CD4-positive, alpha-beta T cell treated with Interleukin-1 beta for 1 hour (primary cell): ENCODE data around the gene SLFNL1.

ENCODE experiments used
- DNase-seq, 2 donors: peaks; one replicate each; pipeline ENCODE4 v3.0.0-alpha.2; 2020 to 2022

Gene SLFNL1

DNA sequence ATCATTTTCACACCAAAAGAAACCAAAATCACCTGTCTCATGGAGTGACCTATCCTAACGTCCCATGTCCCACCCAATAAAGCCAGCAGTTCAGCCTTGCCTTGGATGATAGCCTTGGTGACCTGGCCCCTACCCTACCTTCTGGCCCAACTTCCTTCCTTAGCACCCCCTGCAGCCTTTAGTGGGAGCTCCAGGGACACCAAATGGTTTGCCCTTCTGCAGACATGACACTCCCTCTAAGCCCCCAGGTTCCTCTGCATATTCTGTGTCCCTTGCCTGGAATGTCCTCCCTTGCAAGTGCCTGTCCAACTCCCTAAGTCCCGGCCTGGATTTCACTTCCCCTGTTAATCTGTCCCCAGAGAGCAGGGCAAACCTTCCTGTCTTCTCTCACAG lies 2.2 kb downstream of the SLFNL1 start:
- DNase-seq, result no peak

DNA sequence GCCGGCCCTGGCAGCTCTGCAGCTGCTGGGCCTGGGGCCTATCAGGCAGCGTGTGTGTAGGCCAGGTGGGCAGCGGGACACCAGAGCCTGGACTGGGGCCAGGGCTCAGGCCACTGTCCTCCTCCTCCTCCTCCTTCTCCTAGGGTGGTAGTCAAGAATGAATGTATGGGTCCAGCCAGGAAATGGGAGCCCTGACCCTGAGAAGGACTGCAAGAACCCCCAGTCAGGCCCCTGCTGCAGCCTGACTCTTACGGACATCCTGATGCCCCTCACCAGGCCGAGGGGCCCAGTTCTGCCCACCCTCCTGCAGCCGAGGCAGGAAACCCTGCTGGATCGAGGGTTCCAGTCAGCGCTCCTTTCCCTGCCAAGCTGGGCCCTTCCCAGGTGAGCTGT lies 3.5 kb downstream of the SLFNL1 start:
- DNase-seq, result no peak

DNA sequence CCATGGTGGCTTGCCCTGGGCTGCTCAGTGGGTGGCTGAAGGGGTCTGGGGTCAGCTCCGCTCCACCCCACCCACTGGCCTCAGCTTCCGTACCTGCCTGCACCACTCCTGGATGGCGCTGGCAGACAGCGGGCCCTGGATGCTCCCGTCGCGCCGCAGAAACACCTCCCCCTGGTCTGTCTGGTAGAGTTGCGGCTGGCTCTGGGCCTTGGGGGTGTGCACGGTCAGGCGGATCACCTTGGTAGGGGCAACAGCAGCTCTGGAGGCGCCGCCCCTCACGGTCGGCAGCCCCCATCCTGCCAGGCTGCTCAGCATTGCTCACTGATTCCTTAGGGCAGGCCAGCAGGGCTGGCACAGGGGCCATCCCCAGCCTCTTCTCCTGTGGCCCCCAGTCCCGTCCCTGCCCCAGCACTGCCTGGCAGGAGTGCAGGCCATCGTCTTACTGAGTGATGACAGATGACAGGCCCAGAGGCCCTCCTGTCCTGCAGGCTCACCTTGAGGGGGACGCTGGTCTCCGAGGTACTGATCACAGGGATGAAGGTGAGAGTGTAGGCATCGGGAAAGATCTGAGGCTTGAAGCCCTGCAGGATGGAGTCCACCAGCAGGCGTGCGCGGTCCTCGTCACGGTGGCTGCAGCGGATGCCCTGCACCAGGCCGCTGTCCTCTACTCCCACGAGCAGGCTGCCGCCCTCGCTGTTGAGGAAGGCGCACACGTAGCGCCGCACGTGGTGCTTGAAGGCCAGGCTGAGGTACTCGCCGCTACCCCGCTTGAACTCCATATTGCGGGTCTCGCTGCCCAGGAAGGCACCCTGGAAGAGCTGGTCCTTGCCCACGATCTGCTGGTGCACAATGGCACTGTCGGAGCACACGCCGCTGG lies 4.1 kb downstream of the SLFNL1 start:
- no peak for DNase-seq

DNA sequence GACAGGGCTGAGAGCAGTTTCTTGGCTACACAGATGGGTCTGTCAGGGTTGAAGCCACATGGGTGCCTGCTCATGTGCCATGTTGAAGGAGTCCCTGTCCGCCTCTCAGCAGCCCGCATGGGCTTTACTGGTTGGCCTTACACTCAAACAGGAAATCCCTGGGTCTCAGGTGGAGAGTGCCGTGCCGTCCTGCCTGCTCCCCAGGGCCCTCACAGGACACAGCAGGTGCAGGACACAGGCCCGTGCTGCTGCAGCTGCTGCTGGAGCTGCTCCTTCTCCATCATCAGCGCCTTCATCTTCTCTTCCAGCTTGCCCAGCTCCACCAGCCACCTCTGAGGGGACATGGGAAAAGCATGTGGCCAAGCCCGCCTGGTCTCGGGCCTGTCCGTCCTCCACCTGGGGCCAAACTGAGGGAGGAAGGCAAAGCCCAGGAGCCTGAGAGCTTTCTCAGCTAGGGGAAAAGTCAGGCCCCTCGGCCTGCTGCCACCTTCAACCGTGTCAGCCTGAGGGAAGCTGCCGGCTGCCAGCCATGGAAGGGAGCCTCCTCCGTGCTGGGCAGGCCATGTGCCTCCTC lies 5.5 kb downstream of the SLFNL1 start:
- no peak for DNase-seq

DNA sequence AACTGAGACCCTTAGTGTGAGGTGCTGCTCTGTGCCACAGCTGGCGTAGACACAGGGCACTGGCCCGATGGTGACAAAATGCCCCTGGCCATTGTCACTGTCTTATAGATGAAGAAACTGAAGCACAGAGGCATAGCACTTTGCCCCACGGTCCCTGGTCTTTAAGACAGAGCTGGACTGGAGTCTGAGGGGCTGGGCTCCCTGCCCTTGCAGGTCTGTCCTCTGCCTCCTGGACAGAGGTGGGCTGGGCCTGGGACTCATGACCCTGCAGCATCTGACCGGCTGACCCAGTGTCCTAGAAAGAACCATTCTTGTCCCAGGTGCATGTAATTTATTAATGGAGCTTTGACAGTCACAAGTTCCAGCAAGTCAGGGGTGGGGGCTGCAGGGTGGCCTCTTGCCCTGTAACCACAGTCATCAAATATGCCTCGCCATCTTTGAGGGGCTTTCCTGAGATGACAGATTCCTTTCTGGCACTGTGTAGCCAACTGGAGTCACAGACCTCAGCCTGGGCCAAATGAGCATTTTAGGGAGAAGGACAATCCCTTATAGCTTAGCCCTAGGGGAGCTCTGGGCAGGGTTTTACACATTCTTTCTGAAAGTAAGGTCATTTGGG lies 6.1 kb downstream of the SLFNL1 start:
- no peak for DNase-seq

DNA sequence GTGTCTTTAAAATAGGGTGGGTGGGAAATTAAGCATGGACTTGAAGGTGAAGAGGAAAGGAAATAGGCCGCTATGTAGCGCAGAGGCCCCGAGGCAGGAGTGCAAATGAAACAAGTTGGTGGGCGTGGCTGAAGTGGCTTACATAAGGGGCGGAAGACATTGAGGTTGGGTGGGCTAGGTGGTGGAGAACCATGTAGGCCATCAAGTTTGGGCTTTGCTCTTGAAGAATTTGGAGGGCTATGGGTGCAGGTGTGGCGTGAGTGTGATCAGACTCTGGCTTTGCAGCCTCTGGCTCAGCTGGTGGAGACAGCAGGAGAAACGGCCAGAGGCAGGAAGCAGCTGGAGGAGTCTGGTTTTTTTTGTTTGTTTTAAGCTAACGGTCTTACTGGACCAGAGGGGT lies 6.7 kb downstream of the SLFNL1 start:
- DNase-seq, result no peak

DNA sequence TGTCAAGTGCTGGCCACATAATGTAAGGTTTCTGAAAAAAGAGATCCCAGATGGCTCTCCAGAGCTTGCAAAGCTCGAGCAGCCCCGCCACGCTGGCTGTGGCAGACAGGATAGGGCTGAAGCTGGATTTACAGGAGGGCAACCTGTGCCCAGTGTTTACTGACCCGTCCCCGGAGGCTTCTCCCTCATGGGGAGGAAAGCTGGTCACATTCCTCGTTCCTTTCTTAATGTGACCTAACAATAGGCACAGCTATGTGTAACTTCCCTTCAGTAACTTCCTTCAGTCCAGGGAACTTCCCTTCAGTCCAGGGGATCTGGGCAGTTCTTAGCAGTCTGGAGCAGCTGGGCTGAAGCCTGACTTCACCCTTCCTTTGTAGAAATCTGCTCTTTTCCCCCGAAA lies 7.7 kb downstream of the SLFNL1 start:
- DNase-seq, result no peak

DNA sequence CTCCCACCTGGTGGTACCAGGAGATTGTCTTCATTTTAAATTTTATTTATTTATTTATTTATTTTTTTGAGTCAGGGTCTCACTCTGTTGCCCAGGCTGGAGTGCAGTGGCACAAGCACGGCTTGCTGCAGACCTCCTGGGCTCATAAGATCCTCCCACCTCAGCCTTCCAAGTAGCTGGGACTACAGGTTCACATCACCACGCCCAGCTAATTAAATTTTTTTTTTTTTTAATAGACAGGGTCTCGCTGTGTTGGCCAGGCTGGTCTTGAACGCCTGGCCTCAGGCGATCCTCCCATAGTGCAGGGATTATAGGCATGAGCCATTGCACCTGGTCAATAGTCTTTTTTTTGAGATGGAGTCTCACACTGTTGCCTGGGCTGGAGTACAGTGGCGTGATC lies 8.5 kb downstream of the SLFNL1 start:
- DNase-seq, result no peak

DNA sequence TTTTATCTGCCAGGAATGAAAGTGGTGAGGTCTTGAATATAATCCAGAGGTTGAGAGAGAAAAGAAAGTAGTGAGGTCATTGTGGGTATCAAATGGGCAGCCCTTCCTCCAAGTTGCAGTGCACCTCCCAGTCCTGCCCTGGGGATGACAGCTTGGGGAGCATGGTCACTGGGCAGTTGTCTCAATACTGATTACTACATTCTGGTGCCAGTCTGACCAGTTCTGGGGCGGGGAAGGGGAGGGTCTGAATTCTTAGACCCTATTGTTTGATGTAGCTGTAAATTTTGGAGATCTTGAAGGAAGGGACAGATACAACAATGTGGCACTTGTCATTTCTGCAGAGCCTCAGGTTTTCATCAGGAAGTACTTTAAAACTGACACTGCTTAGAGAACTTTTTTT lies 11.2 kb downstream of the SLFNL1 start:
- no peak for DNase-seq

DNA sequence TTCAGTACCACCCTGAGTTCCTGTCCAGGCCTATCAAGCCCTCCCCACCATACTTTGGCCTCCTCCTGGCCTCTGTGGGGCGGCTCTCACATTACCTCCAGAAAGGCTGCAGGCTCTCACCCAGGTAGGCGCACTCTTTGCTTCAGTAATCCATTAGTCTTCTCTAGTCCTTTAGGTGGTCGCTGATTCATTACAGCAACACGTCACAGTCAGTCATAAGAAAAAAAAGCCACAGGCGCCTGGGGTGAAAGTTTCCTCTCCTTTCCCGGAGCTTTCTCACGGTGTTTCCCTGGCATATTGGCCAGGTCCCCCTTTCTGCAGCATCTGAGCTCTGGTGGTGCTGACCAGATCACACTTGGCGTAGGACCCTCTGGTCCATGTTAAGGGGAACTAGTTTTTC lies 12.1 kb downstream of the SLFNL1 start:
- DNase-seq, result no peak

DNA sequence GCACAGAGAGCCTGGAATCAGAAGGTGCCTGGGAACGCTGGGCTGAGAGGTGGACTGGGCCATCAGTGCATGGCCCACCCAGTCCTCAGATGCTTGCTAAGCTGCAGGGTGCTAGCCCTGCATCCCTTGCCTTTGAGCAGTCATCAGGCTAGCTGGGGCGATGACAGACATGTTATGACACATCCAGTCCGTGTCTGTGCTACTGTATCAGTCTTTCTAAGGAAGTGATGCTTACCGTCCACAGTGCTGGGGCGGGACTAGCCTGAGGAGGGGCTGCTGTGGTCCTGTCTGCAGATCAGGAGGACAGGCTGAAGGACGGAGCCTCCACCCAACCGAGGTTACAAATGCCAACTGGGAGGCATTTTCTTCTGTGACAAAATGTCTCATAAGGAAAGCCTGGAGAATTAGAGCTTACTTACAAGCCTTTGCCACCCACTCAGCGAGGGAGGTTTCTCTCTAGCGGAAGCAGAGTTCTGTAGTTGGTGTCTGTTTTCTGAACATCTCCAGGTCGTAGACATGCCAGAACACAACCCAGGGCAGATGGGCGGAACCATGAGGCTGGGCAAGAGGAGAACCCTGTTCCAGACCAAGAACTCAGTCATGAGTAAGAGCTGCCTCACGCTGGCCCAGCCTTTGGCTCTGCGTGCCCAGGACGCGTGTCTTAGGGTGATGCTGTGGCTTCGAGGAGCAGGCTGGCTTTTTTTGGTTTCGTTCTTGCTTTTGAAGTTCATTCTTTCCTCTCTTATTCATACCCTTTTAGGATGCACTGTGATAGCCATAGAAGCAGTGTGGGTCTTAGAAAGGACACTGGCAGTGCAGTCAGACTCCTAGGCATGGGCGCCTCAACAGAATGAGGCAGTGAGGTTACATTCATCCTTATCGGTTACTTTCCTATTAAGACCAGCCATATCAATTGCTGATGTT lies 14.3 kb downstream of the SLFNL1 start:
- no peak for DNase-seq

DNA sequence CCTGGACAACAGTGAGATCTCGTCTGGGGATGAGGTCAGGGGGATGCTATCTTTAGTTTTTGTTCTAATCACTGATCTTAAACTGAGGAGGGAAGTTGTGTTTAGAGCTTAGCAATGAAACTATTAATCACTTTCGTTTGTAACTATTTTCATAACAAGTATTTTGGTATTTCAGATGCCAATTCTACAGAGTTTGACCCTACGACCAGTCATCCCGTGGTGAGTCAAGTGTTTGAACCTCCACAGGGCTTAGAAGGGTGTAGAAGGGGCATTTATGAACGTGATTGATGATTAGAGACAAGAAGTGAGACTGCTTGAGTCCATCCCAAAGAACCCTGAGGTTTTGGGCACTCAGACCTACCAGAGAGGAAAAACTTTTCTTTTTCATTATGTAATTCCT lies 15.6 kb downstream of the SLFNL1 start:
- DNase-seq, result no peak

DNA sequence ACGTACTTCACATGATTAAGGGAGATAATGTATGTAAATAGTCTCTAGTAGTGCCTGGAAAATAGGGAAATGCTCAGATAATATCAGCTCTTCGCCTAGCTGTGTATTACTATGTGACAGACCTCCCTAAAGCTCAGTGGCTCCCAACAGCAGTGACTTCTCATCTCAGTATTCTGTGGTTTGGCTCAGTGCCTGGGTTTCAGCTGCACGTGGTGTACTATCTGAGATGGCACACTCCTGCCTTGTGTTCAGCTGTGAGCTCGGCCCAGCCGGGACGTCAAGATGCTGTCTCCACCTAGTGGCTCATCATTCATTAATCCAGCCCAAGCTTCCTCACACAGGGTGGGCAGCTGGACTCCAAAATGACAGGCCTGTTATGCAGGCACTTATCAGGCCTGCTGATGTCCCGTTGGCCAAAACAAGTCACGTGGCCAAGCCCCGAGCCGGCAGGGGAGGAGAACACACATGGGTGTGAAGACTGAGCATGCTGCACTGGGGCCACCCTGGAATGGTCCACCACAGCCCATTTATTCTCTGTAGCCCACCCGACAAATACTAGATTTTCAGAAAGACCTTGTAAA lies 17.8 kb downstream of the SLFNL1 start:
- peak; percentile 85 for DNase-seq

DNA sequence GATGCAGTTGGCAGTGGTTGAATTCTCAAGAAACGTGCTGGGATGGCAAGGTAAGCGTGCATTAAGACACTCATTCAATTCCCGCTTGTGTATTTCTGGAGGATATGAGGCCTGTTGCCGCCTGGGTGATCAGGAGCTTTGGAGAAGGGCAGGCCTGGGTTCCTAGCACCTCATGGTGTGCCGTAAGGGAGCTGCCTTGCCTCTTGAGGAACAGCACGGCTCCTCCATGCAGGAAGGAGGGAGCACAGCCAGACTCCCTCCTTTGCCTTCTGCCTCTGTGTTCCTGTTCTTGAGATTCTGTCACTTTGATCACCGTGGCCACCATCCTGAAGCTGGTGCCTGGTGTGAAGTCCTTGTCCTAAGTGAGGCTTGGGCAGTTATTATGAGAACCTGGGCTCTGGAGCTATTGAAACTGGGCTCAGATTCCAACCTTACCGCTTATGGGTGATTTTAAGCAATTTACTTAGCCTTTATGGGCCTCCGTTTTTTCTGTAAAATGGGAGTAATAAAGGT lies 18.3 kb downstream of the SLFNL1 start:
- no peak for DNase-seq

DNA sequence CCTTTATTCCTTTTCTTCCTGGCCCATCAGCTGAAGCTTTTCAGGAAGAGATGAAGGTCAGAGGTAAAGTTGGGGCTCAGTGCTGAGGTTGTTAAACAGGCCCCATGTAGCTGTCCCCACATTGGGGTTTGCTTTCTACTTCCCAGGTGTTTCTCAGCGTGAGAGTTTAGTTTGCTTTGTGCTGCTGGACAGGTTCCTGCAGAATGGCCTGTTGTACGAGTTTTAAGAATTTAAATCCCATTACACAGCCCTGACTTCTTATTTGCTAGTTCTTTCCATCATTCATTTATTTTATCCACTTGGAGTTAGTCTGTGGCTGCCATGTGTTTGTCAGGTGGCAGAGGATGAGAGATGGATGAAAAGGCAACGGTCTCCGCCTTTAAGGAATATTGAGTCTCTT lies 22.9 kb downstream of the SLFNL1 start:
- no peak for DNase-seq

DNA sequence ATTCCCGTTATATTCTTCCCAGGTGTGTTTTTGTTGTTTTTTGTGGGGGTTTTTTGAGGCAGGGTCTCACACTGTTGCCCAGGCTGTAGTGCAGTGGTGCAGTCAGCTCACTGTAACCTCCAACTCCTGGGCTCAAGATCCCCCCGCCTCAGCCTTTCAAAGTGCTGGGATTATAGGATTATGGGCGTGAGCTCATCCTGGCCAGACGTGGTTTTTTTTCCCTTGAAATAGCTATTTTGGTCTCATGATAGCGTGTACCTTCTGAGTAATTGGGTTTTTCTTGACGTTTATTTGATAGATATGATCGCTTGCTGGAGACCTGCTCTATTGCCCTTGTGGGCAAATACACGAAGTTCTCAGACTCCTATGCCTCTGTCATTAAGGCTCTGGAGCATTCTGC lies 24.4 kb downstream of the SLFNL1 start:
- DNase-seq, result no peak

DNA sequence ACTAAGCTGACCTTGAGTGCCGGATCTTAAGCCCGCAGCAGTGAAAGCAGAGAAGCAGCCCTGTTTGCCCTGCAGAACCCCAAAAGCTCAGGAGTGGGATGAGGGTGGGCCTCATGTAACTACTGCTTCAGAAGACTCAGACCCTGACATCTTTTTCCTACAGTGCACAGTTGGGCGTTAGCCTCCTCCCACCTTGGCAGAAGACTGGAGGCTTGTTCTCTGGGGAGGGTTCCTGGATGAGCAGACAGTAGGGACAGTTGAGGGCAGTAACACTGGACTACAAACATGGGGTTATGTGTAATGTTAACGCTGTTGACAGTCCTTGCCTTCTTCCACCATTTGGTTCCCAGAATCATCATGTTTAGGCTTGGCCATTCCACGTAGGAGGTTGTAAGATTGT lies 32.5 kb downstream of the SLFNL1 start:
- no peak for DNase-seq

DNA sequence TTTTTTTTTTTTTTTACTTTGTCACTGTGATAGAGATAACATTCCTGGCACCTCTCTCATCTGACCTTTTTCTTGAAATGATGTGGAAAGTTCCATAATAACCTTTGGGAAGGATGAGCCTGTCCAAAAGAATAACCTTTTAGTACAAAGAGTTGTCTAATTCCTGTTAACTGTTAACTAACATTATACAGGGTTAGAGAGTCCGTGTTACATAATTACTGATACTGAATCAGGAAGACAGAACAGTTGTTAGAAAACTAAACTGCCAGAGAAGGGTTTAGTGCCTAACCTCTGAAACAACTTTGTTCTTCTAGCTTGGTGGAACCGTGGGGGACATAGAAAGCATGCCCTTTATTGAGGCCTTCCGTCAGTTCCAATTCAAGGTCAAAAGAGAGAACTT lies 33.2 kb downstream of the SLFNL1 start:
- no peak for DNase-seq

DNA sequence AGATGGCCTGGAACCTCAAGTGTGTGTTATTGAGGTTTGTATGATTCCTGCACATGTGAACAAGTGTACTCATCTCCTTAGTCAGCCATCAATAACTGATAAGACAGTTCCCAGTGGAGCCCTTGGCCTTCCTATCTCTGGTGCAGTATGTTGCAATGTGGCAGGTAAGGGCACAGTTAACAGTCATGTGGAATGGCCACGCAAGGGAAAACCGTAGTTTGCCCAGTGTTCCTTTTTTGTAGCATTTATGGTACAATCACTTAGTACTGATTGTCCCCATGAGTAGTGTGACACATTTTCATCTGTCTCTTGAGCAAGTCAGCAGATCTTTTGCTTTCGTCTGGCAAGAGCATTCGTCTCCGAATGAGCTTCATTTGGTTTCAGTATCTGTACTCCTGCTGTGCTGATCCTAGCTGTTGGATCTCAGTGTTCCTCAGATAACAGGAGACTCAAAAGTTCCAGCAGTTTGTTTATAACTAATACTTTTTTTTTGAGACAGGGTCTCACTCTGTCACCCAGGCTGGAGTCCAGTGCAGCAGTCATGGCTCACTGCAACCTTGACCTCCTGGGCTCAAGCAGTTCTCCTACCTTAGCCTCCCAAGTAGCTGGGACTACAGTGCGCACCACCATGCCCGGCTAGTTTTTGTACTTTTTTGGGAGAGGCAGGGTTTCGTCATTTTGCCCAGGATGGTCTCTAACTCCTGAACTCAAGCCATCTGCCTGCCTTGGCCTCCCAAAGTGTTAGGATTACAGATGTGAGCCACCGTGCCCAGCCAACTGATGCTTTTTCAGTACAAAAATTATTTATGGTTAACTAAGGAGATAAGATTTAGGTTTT lies 33.9 kb downstream of the SLFNL1 start:
- DNase-seq, result no peak

DNA sequence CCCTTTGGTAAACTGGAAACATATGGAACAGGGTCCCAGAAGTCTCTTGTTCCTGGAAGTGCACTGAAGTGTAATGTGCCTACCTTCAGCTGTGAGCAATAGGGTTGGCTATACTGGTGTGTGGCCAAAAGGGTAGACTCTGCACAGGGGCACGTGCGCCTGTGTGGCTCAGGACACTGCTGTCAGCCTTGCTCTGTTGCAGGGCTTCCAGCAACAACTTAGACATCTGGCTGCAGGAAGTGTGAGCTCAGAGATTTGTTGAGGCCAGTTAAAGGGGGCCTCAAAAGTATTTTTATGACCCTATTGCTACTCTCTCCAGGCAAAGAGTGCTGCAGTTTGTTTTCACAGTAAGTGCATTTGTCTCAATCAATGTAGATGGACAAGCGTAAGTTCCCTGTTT lies 34.6 kb downstream of the SLFNL1 start:
- no peak for DNase-seq

DNA sequence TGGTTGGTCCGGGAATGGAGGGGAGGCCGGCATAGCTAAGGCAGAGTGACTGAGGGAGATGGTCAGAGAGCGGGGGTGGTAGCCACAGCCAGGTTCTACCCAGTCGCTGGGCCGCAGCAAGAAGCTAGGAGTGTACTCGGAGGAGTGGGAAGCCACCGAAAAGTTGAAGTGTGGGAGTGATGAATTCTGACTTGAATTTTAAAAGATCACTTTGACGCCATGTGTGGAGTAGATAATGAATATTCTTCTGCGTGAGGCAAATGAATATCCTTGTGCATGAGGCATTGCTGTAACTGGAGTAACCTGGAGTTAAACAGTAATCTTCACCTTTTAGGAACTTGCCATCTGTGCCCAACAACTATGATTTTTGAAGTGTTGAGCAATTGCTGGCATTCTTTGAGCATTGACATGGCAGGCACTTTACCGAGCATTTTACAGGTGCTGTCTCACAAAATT lies 35.2 kb downstream of the SLFNL1 start:
- DNase-seq, result no peak

DNA sequence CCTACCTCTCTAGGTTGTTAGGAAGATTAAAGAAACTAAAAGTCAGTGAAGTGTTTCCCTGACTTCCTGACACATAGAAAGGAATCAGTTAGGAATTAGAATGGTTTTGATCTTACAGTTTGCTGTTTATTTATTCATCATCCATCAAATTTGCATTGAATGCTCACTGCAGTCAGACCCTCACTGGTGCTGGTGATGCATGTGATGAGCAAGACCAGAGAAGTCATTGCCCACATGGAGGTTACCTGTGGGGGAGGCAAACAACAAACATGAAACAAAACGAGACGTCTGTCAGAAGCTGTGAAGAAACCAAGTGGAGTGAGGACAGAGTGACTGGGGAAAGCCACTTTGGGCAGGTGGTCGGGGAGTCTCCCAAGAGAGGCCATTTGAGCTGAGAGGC lies 35.6 kb downstream of the SLFNL1 start:
- no peak for DNase-seq
